GM06990 (cell line): ENCODE results near the gene DSCAML1.

Experiments
- DNase-seq: peaks from one replicate; pipeline ENCODE4 v3.0.0-alpha.2; 2011; ENCODE audit not compliant: insufficient read length; ENCODE audit errors: extremely low read depth
- H3K27me3 ChIP-seq: replicated peaks from 2 replicates; pipeline ENCODE4 v1.6.0; 2011; ENCODE audit warnings: low read length; ENCODE audit not compliant: control insufficient read depth, insufficient read depth
- H3K36me3 ChIP-seq: 2 replicates; pipeline ENCODE4 v1.5.1; 2011; ENCODE audit warnings: low read length; ENCODE audit not compliant: control insufficient read depth, insufficient read depth
- H3K4me3 ChIP-seq: replicated peaks from 2 replicates; pipeline ENCODE4 v1.5.1; 2011; ENCODE audit warnings: low read depth, mild to moderate bottlenecking, control low read depth, low read length
- TF ChIP-seq, protein P1 (sequence below): IDR thresholded peaks from 2 replicates; pipeline ENCODE4 v1.5.1; 2011; ENCODE audit warnings: low read length, control low read depth, mild to moderate bottlenecking, inconsistent platforms; ENCODE audit not compliant: insufficient read depth, poor library complexity, severe bottlenecking

The DSCAML1 gene

GRCh38 chr11:117527271-117527670, 269.7 kb downstream of the DSCAML1 start:
- no peaks in the 10 kb centered on the region for H3K36me3 ChIP-seq
- H3K27me3 ChIP-seq: peaks cover 2% of the 10 kb centered on the region
- TF ChIP-seq, protein P1, sequence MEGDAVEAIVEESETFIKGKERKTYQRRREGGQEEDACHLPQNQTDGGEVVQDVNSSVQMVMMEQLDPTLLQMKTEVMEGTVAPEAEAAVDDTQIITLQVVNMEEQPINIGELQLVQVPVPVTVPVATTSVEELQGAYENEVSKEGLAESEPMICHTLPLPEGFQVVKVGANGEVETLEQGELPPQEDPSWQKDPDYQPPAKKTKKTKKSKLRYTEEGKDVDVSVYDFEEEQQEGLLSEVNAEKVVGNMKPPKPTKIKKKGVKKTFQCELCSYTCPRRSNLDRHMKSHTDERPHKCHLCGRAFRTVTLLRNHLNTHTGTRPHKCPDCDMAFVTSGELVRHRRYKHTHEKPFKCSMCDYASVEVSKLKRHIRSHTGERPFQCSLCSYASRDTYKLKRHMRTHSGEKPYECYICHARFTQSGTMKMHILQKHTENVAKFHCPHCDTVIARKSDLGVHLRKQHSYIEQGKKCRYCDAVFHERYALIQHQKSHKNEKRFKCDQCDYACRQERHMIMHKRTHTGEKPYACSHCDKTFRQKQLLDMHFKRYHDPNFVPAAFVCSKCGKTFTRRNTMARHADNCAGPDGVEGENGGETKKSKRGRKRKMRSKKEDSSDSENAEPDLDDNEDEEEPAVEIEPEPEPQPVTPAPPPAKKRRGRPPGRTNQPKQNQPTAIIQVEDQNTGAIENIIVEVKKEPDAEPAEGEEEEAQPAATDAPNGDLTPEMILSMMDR: no peak
- no peak overlapping the region for H3K4me3 ChIP-seq
- no peak for DNase-seq

- no peak for DNase-seq
- Histone ChIP-seq H3K4me3 (no peak overlapping the region), H3K27me3 (peaks cover 2% of the 10 kb centered on the region), H3K36me3 (no peaks in the 10 kb centered on the region)
- TF ChIP-seq, protein P1: no peak
Observed at GRCh38 chr11:117525866-117526542, 271.0 kb downstream of the DSCAML1 start.

DNA sequence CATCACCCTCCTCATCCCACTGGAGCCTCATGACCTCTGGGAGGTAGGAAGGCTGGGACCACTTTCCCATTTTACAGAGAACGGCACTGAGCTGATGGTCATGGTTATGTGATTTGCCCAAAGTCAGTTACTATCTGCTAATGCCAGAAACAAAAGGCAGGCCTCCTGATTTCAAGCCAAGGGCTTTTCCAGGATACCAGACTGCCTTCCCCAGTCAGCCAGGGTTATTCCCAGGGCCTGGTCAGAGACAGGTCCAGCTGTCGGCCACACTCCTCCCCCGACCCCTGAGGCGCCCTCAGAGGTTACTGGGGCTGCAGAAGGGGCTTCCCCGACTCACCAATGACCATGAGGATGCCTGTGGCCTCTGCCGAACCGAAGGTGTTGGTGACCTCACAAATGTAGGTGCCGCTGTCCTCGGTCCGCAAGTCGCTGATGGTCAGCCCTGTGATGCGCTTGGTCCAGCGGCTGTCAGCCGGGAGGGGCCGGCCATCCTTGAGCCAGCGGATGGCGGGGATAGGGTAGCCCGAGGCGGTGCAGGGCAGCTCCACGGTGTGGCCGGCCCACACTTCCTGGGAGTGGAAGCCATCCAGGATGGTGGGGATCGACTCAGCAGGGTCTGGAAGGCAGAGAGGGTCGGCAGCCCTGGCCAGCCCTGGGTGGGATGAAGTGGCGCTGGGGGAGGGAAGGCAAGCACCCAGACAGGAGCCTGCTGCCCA, 272.4 kb downstream of the DSCAML1 start:
- no peak for DNase-seq
- no peak overlapping the region for H3K4me3 ChIP-seq
- TF ChIP-seq, protein P1: no peak
- H3K27me3 ChIP-seq: peaks cover 2% of the 10 kb centered on the region
- no peaks in the 10 kb centered on the region for H3K36me3 ChIP-seq

GRCh38 chr11:117523680-117524079, 273.3 kb downstream of the DSCAML1 start:
- no peak for DNase-seq
- no peak overlapping the region for H3K4me3 ChIP-seq
- peaks cover 2% of the 10 kb centered on the region for H3K27me3 ChIP-seq
- H3K36me3 ChIP-seq: no peaks in the 10 kb centered on the region
- TF ChIP-seq, protein P1: no peak

DNA sequence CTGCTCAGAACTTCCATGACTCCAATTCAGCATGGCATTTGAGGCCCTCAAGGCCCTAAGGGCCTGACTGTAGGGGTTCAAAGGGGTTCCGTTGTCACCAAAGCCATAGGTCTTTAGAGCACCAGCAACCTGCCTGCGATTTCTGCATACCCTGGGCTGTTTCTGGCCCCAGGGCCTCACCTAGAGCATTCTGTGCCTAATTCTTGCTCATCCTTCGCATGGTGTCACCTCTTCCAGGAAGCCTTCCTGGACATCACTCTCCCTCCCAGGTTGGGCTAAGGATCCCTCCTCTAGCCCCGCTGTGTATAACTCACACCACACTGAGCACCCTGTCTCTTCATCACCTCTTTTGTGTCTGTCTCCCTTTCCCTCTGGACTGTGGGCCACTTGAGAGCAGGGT, 275.0 kb downstream of the DSCAML1 start:
- TF ChIP-seq, protein P1: no peak
- no peak overlapping the region for H3K4me3 ChIP-seq
- DNase-seq: no peak
- no peaks in the 10 kb centered on the region for H3K36me3 ChIP-seq
- peaks cover 2% of the 10 kb centered on the region for H3K27me3 ChIP-seq
